Mucosa of stomach (tissue), 1 donor: ENCODE measurements around the gene SORBS1.

Experiments used
- H3K27me3 ChIP-seq: one replicate; pipeline ENCODE4 v1.7.0; 2013; ENCODE audit warnings: mild to moderate bottlenecking, low read length; ENCODE audit not compliant: control insufficient read depth, insufficient read depth
- H3K36me3 ChIP-seq: one replicate; pipeline ENCODE4 v1.7.0; 2013; ENCODE audit warnings: low read length; ENCODE audit not compliant: control insufficient read depth, insufficient read depth
- H3K4me1 ChIP-seq: one replicate; pipeline ENCODE4 v1.7.0; 2013; ENCODE audit warnings: mild to moderate bottlenecking, low read length; ENCODE audit not compliant: control insufficient read depth, insufficient read depth
- H3K4me3 ChIP-seq: one replicate; pipeline ENCODE4 v1.7.0; 2013; ENCODE audit warnings: low read length
- H3K9ac ChIP-seq: one replicate; pipeline ENCODE4 v1.7.0; 2013; ENCODE audit warnings: mild to moderate bottlenecking, low read length, moderate library complexity
- H3K9me3 ChIP-seq: one replicate; pipeline ENCODE4 v1.7.0; 2013; ENCODE audit warnings: mild to moderate bottlenecking, low read length, moderate library complexity; ENCODE audit not compliant: control insufficient read depth
- donor health status: Pancreatic carcinoma.

Gene SORBS1

DNA sequence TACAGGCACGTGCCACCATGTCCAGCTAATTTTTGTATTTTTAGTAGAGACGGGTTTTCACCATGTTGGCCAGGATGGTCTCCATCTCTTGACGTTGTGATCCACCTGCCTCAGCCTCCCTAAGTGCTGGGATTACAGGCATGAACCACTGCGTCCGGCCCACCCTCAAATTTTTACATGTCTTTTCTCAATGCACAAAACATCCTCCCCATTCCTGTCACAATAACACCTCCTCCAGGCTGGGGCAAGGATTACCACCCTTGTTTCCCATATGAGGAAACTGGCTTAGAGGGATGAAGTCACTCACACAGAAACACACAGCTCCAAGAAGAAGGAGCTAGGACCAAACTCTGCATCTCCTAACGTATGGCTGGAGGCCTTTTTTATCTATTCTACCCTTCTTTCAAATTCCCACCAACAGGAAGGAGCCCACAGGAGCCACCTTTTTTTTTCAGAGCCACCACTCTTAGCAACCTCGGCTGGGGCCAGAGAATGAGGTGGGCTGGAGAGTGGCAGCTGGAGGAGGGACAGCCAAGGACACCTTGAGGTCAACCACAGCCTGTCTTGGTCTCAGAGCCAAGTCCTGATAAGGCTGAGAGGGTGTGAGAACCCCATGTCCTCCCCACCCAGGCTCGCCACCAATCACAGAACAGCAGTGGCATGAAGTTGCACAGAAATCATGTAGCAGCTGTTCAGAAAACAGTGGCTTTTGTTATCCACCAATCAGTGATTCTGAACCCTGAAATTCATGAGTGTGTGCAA is 157.3 kb downstream of the SORBS1 start:
- Histone ChIP-seq H3K27me3 (no peaks in the 10 kb centered on the region), H3K4me3 (no peak overlapping the region), H3K9me3 (no peaks in the 10 kb centered on the region), H3K9ac (no peak overlapping the region), H3K36me3 (no peaks in the 10 kb centered on the region), H3K4me1 (peaks cover 51% of the 10 kb centered on the region)

DNA sequence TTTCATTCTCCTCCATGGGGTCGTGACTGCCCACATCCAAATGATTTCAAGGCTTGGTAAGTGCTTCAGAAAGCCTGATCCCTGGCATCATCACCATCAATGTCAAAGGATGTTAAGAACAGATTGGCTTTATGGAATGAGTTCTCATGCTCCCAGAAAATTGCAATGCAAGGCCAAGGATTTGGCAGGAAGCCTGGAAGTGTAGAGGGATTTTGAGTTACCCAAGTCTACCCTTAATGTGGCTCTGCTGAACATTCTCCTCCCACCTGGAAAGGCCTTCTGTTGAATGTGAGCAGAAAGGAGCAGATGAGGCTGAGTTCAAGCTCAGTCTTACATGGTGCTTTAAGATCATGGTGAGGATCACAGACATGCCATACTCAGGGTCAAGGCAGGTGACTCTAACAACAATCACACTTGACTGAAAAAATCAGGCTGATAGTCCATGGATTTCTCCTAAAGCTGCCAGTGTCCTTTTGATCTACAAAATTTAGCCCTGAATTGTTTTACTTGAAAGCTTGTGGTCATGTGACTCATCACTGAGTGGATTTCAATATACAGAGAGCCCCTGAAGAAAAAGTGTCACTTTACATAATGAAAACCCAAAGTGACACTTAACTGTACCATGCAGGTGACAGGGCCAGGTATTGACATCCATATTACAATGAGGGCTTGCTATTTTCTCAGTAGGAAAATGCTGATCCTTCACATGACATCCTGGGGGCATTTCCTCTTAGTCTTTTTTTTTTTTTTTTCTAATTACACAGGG is 159.3 kb downstream of the SORBS1 start:
- H3K4me1 ChIP-seq: peaks cover 31% of the 10 kb centered on the region
- no peak overlapping the region for H3K9ac ChIP-seq
- no peak overlapping the region for H3K4me3 ChIP-seq
- H3K36me3 ChIP-seq: no peaks in the 10 kb centered on the region
- H3K9me3 ChIP-seq: no peaks in the 10 kb centered on the region
- no peaks in the 10 kb centered on the region for H3K27me3 ChIP-seq

DNA sequence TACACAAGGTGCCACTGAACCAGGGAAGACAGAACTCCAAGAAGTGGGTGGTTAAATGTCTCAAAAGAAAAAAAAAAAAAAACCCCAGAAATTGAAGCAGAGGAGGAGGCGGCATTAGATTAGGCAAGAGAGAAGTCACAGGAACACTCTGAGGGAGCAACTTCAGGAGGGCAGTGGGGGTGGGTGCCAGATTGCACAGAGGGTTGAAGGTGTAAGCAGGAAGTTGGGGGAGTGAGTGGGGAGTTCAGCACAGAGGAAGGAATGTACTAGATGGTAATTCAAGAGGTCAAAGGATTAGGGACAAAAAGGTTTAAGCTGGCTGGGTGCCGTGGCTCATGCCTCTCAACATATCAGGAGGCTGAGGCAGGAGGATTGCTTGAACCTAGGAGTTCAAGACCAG is 160.4 kb downstream of the SORBS1 start:
- no peaks in the 10 kb centered on the region for H3K36me3 ChIP-seq
- H3K4me1 ChIP-seq: peaks cover 20% of the 10 kb centered on the region
- H3K9ac ChIP-seq: no peak overlapping the region
- H3K9me3 ChIP-seq: no peaks in the 10 kb centered on the region
- no peaks in the 10 kb centered on the region for H3K27me3 ChIP-seq
- H3K4me3 ChIP-seq: no peak overlapping the region

GRCh38 chr10:95399183-95399582 is 162.0 kb downstream of the SORBS1 start:
- Histone ChIP-seq H3K9ac (no peak overlapping the region), H3K9me3 (no peaks in the 10 kb centered on the region), H3K4me1 (peaks cover 5% of the 10 kb centered on the region), H3K4me3 (no peak overlapping the region), H3K27me3 (no peaks in the 10 kb centered on the region), H3K36me3 (no peaks in the 10 kb centered on the region)

- Histone ChIP-seq H3K27me3 (no peaks in the 10 kb centered on the region), H3K9ac (no peak overlapping the region), H3K4me3 (no peak overlapping the region), H3K9me3 (no peaks in the 10 kb centered on the region), H3K36me3 (no peaks in the 10 kb centered on the region), H3K4me1 (no peaks in the 10 kb centered on the region)
Observed at GRCh38 chr10:95397747-95398146, 163.4 kb downstream of the SORBS1 start.

DNA sequence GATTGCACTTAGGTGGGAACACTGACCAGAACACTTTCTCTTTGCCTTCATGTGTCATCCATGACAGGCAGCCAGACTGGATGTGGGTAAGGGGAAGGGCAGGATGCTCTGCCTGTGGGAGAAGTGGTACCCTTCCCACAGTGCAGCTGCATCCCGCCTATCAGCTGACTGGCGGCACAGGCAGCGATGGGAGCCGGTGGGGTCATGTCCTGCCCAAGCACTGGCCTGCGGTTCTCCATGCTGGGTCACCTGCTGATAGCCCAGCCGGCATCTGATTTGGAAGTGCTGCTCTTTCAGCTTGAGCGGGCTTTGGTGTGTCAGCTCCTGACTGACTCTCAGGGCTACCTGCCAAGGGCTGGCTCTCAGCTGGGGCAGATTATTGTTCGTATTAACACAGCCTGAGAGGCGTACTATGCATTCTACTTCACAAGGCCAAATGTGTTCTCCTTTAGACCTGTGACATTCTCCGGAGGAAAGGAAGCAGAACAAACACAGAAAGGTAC is 165.2 kb downstream of the SORBS1 start:
- Histone ChIP-seq H3K36me3 (no peaks in the 10 kb centered on the region), H3K4me3 (no peak overlapping the region), H3K4me1 (no peaks in the 10 kb centered on the region), H3K9me3 (no peaks in the 10 kb centered on the region), H3K9ac (no peak overlapping the region), H3K27me3 (no peaks in the 10 kb centered on the region)

GRCh38 chr10:95394161-95394880 is 166.8 kb downstream of the SORBS1 start:
- Histone ChIP-seq H3K36me3 (no peaks in the 10 kb centered on the region), H3K9me3 (no peaks in the 10 kb centered on the region), H3K4me1 (peaks cover 9% of the 10 kb centered on the region), H3K27me3 (no peaks in the 10 kb centered on the region), H3K4me3 (no peak overlapping the region), H3K9ac (no peak overlapping the region)

- H3K4me3 ChIP-seq: no peak overlapping the region
- no peaks in the 10 kb centered on the region for H3K27me3 ChIP-seq
- H3K36me3 ChIP-seq: no peaks in the 10 kb centered on the region
- peaks cover 25% of the 10 kb centered on the region for H3K4me1 ChIP-seq
- H3K9ac ChIP-seq: no peak overlapping the region
- H3K9me3 ChIP-seq: no peaks in the 10 kb centered on the region
Observed at GRCh38 chr10:95392681-95393164, 168.4 kb downstream of the SORBS1 start.

- H3K4me1 ChIP-seq: peaks cover 31% of the 10 kb centered on the region
- no peak overlapping the region for H3K9ac ChIP-seq
- no peak overlapping the region for H3K4me3 ChIP-seq
- H3K36me3 ChIP-seq: no peaks in the 10 kb centered on the region
- no peaks in the 10 kb centered on the region for H3K27me3 ChIP-seq
- H3K9me3 ChIP-seq: no peaks in the 10 kb centered on the region
Observed at GRCh38 chr10:95392217-95392584, 169.0 kb downstream of the SORBS1 start.

DNA sequence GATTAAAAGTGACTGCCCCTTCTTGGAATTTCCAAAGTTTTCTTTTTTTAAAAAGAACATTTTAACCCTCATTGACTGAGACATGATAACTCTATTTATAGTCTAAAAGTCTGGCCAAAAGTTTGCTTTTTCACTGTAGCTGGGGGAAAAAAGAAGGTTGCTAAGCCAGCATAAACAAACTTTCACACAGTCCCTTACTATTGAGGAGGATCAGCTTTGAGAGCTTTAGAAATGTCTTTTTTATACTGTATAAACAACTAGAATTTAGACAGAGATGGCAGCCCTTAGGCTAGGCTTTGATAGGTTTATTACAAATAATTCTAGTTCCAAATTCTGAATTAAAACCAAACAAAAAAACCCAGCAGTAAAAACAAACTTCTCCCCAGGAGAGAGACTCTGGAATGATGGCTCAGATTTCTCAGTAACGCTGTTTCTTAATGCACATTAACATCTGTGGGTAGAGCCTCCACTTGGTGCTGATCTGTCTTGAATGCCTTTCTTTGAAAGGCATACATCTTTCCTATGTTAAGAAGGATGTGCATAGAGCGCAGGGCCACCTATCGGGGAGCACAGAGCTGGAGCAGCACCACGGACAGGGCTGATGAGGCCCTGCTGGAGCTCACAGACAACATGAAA is 169.5 kb downstream of the SORBS1 start:
- Histone ChIP-seq H3K36me3 (no peaks in the 10 kb centered on the region), H3K9me3 (no peaks in the 10 kb centered on the region), H3K9ac (no peak overlapping the region), H3K4me1 (peaks cover 34% of the 10 kb centered on the region), H3K4me3 (no peak overlapping the region), H3K27me3 (no peaks in the 10 kb centered on the region)

DNA sequence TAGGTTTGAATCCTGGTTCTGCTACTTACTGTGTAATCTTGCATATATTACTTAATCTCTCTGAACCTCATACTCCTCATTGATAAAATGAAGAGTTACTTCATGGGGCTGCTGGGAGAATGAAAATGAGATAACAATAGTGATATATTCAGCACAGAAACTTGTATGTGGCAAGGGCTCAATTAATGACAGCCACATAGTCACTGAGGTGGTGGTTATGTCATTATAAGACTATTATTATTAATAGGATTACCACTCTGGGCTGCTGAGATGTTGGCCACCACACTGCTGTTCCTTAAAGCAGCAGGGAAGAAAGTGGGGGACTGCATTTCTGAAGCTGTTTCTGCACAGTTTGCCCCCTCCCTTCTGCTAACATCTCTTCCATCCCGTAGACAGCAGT is 170.0 kb downstream of the SORBS1 start:
- H3K9ac ChIP-seq: no peak overlapping the region
- peaks cover 40% of the 10 kb centered on the region for H3K4me1 ChIP-seq
- no peaks in the 10 kb centered on the region for H3K36me3 ChIP-seq

More for the DNA sequence above, 170.0 kb downstream of the SORBS1 start:
- no peaks in the 10 kb centered on the region for H3K9me3 ChIP-seq
- H3K4me3 ChIP-seq: no peak overlapping the region
- no peaks in the 10 kb centered on the region for H3K27me3 ChIP-seq
